GM12878 (cell line): ENCODE data around the gene MYG1.

ENCODE experiments used
- MYC ChIP-seq: IDR thresholded peaks from 2 replicates; pipeline ENCODE4 v1.6.1; 2011; ENCODE audit warnings: mild to moderate bottlenecking, low read length, moderate library complexity, inconsistent platforms; ENCODE audit not compliant: insufficient read depth, insufficient replicate concordance, insufficient read length, severe bottlenecking
- RAD21 ChIP-seq: IDR thresholded peaks from 2 replicates; pipeline ENCODE4 v1.6.1; 2011; ENCODE audit warnings: mild to moderate bottlenecking, low read depth, low read length, moderate library complexity; ENCODE audit not compliant: insufficient read depth
- SREBF2 ChIP-seq: IDR thresholded peaks from 2 replicates; pipeline ENCODE4 v1.6.1; 2012; ENCODE audit warnings: mild to moderate bottlenecking, low read length
- STAT1 ChIP-seq: fragments of 450-650 bp; conservative IDR thresholded peaks from 2 replicates; pipeline ENCODE4 v1.6.1; 2014; ENCODE audit warnings: antibody characterized with exemption, mild to moderate bottlenecking

- no peak for TF ChIP-seq STAT1
- TF ChIP-seq MYC, result no peak
- TF ChIP-seq SREBF2, result no peak
- TF ChIP-seq RAD21, result no peak
Measured at GRCh38 chr12:53277981-53278380, 21.5 kb upstream of the MYG1 start.
